Lower leg skin (tissue), 4 donors: ENCODE measurements around the gene EHMT1. TPM values are rescaled to one million over a fixed set of nuclear protein-coding genes. Genes with fewer than 3 reads are reported as not detected.

Source experiments
- DNase-seq, 2 donors: peaks; one replicate each; pipeline ENCODE4 v3.0.0-alpha.2; 2019; ENCODE audit warnings: low spot score in 2 of 2
- H3K4me3 ChIP-seq: fragments of 200-600 bp; sonication (generic); 2 replicates; pipeline ENCODE4 v1.5.1; 2017; ENCODE audit warnings: mild to moderate bottlenecking, low read depth; ENCODE audit not compliant: poor library complexity, severe bottlenecking
- CTCF ChIP-seq, 3 donors: fragments of 450-650 bp; IDR thresholded peaks; one replicate each; pipeline ENCODE4 v1.5.1; 2016; ENCODE audit warnings: antibody characterized with exemption in 3 of 3, mild to moderate bottlenecking in 3 of 3, moderate library complexity in 2 of 3
- POLR2A ChIP-seq, 2 donors: fragments of 450-650 bp; IDR thresholded peaks; one replicate each; pipeline ENCODE4 v1.6.1; 2016 to 2017; ENCODE audit warnings: antibody characterized with exemption in 2 of 2, mild to moderate bottlenecking in 1 of 2, moderate library complexity in 1 of 2
- WGBS, 2 donors: methylation state at CpG; one replicate each; pipeline ENCODE4 v1.1.5; 2018; 5-methylcytosine and 5-hydroxymethylcytosine counted together
- intact Hi-C: fragments of 100-400 bp; cut with DNase I; formaldehyde crosslinking; loops from one replicate; pipeline ENCODE4 v1.15.0; 2023; ENCODE audit warnings: low total_unique reads
- total RNA-seq, 4 donors: library from RNA; depleted of rRNA; stranded (reverse); fragments of >200 nt; gene quantifications; one replicate each; pipeline ENCODE4 v1.1.0, GENCODE V29; 2016

EHMT1 gene
- total RNA-seq, 4 donors from 2014 or later = 64.2 to 128 (median 73.2) TPM

GRCh38 chr9:137578518-137579258 lies 40.1 kb upstream of the EHMT1 start, which contains the start of gene DPH7:
Gene DPH7 (minus strand): TSS chr9:137578925. CDS start chr9:137578777, 148 bp downstream.
- TF ChIP-seq CTCF (IDR thresholded peaks at IDR 0.05) = peak in 1 of 3 donors; percentile 73
- TF ChIP-seq POLR2A (IDR thresholded peaks at IDR 0.05) = no peak
- peak within 1 kb of the TSS; percentile 83 for H3K4me3 ChIP-seq
- intact Hi-C loops = no loop called here
- peak; percentile 87 to 98 for DNase-seq
- WGBS, 2 donors = 3 to 4% methylated on average over 27 to 45 of the region's 82 CpGs

GRCh38 chr9:137579259-137579604 lies 39.6 kb upstream of the EHMT1 start:
- TF ChIP-seq CTCF (IDR thresholded peaks at IDR 0.05) (no peak), POLR2A (IDR thresholded peaks at IDR 0.05) (no peak)
- WGBS, 2 donors = 26 to 36% methylated on average over 7 to 10 of the region's 19 CpGs
- no peak for DNase-seq

GRCh38 chr9:137580209-137580953 lies 38.4 kb upstream of the EHMT1 start:
- intact Hi-C loops = no loop called here
- DNase-seq = no peak
- H3K4me3 ChIP-seq = no peak overlapping the region
- TF ChIP-seq CTCF (IDR thresholded peaks at IDR 0.05) (no peak), POLR2A (IDR thresholded peaks at IDR 0.05) (no peak)
- 87% methylated on average over 21 to 23 of the region's 23 CpGs for WGBS, 2 donors

More at GRCh38 chr9:137579259-137579604, 39.6 kb upstream of the EHMT1 start:
- intact Hi-C loops = no loop called here
- no peak overlapping the region for H3K4me3 ChIP-seq

- intact Hi-C loops = no loop called here
- 93 to 95% methylated on average over 4 of the region's 4 CpGs for WGBS, 2 donors
- DNase-seq = no peak
- no peak overlapping the region for H3K4me3 ChIP-seq
- TF ChIP-seq CTCF (IDR thresholded peaks at IDR 0.05) (no peak), POLR2A (IDR thresholded peaks at IDR 0.05) (no peak)
These were observed 37.9 kb upstream of the EHMT1 start for GRCh38 chr9:137580954-137581322.

GRCh38 chr9:137581361-137582285 lies 37.2 kb upstream of the EHMT1 start:
- WGBS, 2 donors = 88 to 90% methylated on average over 20 to 21 of the region's 22 CpGs
- intact Hi-C loops = no loop called here
- no peak overlapping the region for H3K4me3 ChIP-seq
- DNase-seq = no peak
- TF ChIP-seq POLR2A (IDR thresholded peaks at IDR 0.05) = no peak
- TF ChIP-seq CTCF (IDR thresholded peaks at IDR 0.05) = no peak
